Kidney epithelial cell (primary cell): ENCODE measurements around the gene GLO1. TPM values are rescaled to one million over a fixed set of nuclear protein-coding genes. Genes with fewer than 3 reads are reported as not detected.

Experiments used
- DNase-seq: peaks from one replicate; pipeline ENCODE4 v3.0.0-alpha.2; 2010; ENCODE audit warnings: low read depth
- H3K27me3 ChIP-seq: 2 replicates; pipeline ENCODE4 v1.6.0; 2011; ENCODE audit warnings: low read length; ENCODE audit not compliant: control insufficient read depth, insufficient read depth
- H3K36me3 ChIP-seq: 2 replicates; pipeline ENCODE4 v1.5.1; 2011; ENCODE audit warnings: low read length; ENCODE audit not compliant: control insufficient read depth, insufficient read depth
- H3K4me3 ChIP-seq: 2 replicates; pipeline ENCODE4 v1.5.1; 2011; ENCODE audit warnings: low read depth, mild to moderate bottlenecking, control low read depth, low read length
- CTCF ChIP-seq: IDR thresholded peaks from 2 replicates; pipeline ENCODE4 v1.5.1; 2011; ENCODE audit warnings: mild to moderate bottlenecking, moderate library complexity, low read length, control low read depth, inconsistent platforms; ENCODE audit not compliant: insufficient read depth, poor library complexity, severe bottlenecking
- total RNA-seq: library from RNA; depleted of rRNA; stranded (reverse); fragments of >200 nt; gene quantifications from 2 replicates; pipeline ENCODE4 v1.2.3, GENCODE V29; 2015

Gene GLO1
- total RNA-seq, 1 donor from 2014 or later, result 195 TPM

GRCh38 chr6:38684904-38685303 lies 18.0 kb downstream of the GLO1 start:
- no peaks in the 10 kb centered on the region for H3K27me3 ChIP-seq
- no peak for DNase-seq
- H3K36me3 ChIP-seq, result no peaks in the 10 kb centered on the region
- no peak for TF ChIP-seq CTCF
- H3K4me3 ChIP-seq, result no peak overlapping the region

- TF ChIP-seq CTCF, result no peak
- no peaks in the 10 kb centered on the region for H3K27me3 ChIP-seq
- H3K36me3 ChIP-seq, result no peaks in the 10 kb centered on the region
- no peak overlapping the region for H3K4me3 ChIP-seq
- no peak for DNase-seq
These were observed 18.7 kb downstream of the GLO1 start for GRCh38 chr6:38684237-38684636.

- TF ChIP-seq CTCF, result no peak
- no peaks in the 10 kb centered on the region for H3K36me3 ChIP-seq
These were observed 21.1 kb downstream of the GLO1 start for GRCh38 chr6:38681850-38682249.

GRCh38 chr6:38679668-38680067 lies 23.3 kb downstream of the GLO1 start:
- no peak for TF ChIP-seq CTCF
- H3K27me3 ChIP-seq, result no peaks in the 10 kb centered on the region
- no peak for DNase-seq
- H3K4me3 ChIP-seq, result no peak overlapping the region
- no peaks in the 10 kb centered on the region for H3K36me3 ChIP-seq

More at GRCh38 chr6:38681850-38682249, 21.1 kb downstream of the GLO1 start:
- Histone ChIP-seq H3K4me3 (no peak overlapping the region), H3K27me3 (no peaks in the 10 kb centered on the region)
- no peak for DNase-seq

GRCh38 chr6:38678178-38678760 lies 24.7 kb downstream of the GLO1 start:
- TF ChIP-seq CTCF, result no peak
- H3K36me3 ChIP-seq, result no peaks in the 10 kb centered on the region
- no peak for DNase-seq
- no peak overlapping the region for H3K4me3 ChIP-seq
- no peaks in the 10 kb centered on the region for H3K27me3 ChIP-seq

- Histone ChIP-seq H3K27me3 (no peaks in the 10 kb centered on the region), H3K36me3 (no peaks in the 10 kb centered on the region), H3K4me3 (no peak overlapping the region)
- no peak for DNase-seq
- no peak for TF ChIP-seq CTCF
These were observed 25.9 kb downstream of the GLO1 start for GRCh38 chr6:38676974-38677544.
